Measurements from ENCODE around the gene SCG3. TPM values are rescaled to one million over a fixed set of nuclear protein-coding genes. Genes with fewer than 3 reads are reported as not detected.

Gene SCG3
- total and polyA plus RNA-seq, 2 donors (not counting 1 experiment from before 2014, with no cell fraction given) = not detected

- H3K4me1 Mint-ChIP-seq = peaks cover 11% of the 10 kb centered on the region
- Histone ChIP-seq H3K27me3 (replicated peaks in 1 of 4; ENCODE audit: control extremely low read depth in 1 of 4, control insufficient read depth in 3 of 4, insufficient read depth in 4 of 4, low read length in 3 of 4) (no peaks in the 10 kb centered on the region), H3K4me3 (ENCODE audit: control extremely low read depth in 1 of 5, extremely low read depth in 1 of 5, insufficient read depth in 1 of 5, low read depth in 2 of 5, low read length in 4 of 5) (no peak overlapping the region), H3K79me2 (ENCODE audit: control insufficient read depth, insufficient read depth, low read length) (no peaks in the 10 kb centered on the region), H3K36me3 (replicated peaks in 1 of 2; ENCODE audit: control extremely low read depth in 1 of 2, control insufficient read depth in 1 of 2, extremely low read depth in 1 of 2, insufficient read depth in 2 of 2, low read length in 1 of 2) (no peaks in the 10 kb centered on the region), H3K4me2 (replicated peaks; ENCODE audit: low read depth, low read length, poor library complexity, severe bottlenecking) (no peak overlapping the region), H3K9ac (ENCODE audit: low read length) (no peak overlapping the region), H3K27ac (ENCODE audit: low read length in 2 of 2) (no peak overlapping the region), H2AFZ (ENCODE audit: insufficient read depth, low read depth, low read length, poor library complexity, severe bottlenecking) (no peak overlapping the region), H3K4me1 (ENCODE audit: control insufficient read depth in 2 of 2, insufficient read depth in 2 of 2, low read length in 2 of 2) (peaks cover 0 to 4% of the 10 kb centered on the region in 2 donors), H3K9me3 (ENCODE audit: control extremely low read depth in 1 of 3, control insufficient read depth in 2 of 3, insufficient read depth in 1 of 3, low read length in 2 of 3) (no peaks in the 10 kb centered on the region), H4K20me1 (ENCODE audit: control insufficient read depth, insufficient read depth, low read length, poor library complexity, severe bottlenecking) (no peaks in the 10 kb centered on the region)
- no peak overlapping the region for H3K4me3 Mint-ChIP-seq
- ChIA-PET POLR2A (no interaction called here), CTCF (interaction anchor here (0.5 to 1.5 kb wide), 2 partner anchors 61 to 68 kb away, joined by 3 to 6 read pairs; no protein-coding TSS in a partner anchor)
- intact Hi-C loops (cut with micrococcal nuclease) = no loop called here
- H3K9me3 Mint-ChIP-seq (ENCODE audit: insufficient read depth) = no peaks in the 10 kb centered on the region
- WGBS (ENCODE audit: insufficient coverage) = 100% methylated on average over 1 of the region's 1 CpG
- H3K27me3 Mint-ChIP-seq = no peaks in the 10 kb centered on the region
- H3K27ac Mint-ChIP-seq = no peak overlapping the region
- TF ChIP-seq EZH2 (IDR thresholded peaks at IDR 0.05; ENCODE audit: borderline replicate concordance, insufficient read depth, low read depth, low read length, poor library complexity, severe bottlenecking) (no peak), CTCF (IDR thresholded peaks at IDR 0.05) (no peak)
- DNase-seq (no peak), ATAC-seq (ENCODE audit: low read depth) (no peak)
These were observed 33.6 kb downstream of the SCG3 start for GRCh38 chr15:51714911-51715310.

- peak overlapping the region; percentile 59 for H3K27ac Mint-ChIP-seq
- peaks cover 23% of the 10 kb centered on the region for H3K4me1 Mint-ChIP-seq
- no peak overlapping the region for H3K4me2 ChIP-seq (replicated peaks; ENCODE audit: low read depth, low read length, poor library complexity, severe bottlenecking)
- no peaks in the 10 kb centered on the region for H3K9me3 ChIP-seq (ENCODE audit: control extremely low read depth in 1 of 3, control insufficient read depth in 2 of 3, insufficient read depth in 1 of 3, low read length in 2 of 3)
- no peak overlapping the region for H3K9ac ChIP-seq (ENCODE audit: low read length)
- H3K27me3 Mint-ChIP-seq = no peaks in the 10 kb centered on the region
- H3K27ac ChIP-seq (ENCODE audit: low read length in 2 of 2) = peak overlapping the region in 1 of 2 donors; percentile 26
- no peaks in the 10 kb centered on the region for H4K20me1 ChIP-seq (ENCODE audit: control insufficient read depth, insufficient read depth, low read length, poor library complexity, severe bottlenecking)
- TF ChIP-seq CTCF (IDR thresholded peaks at IDR 0.05) (no peak), EZH2 (IDR thresholded peaks at IDR 0.05; ENCODE audit: borderline replicate concordance, insufficient read depth, low read depth, low read length, poor library complexity, severe bottlenecking) (no peak)
- H3K36me3 ChIP-seq (replicated peaks in 1 of 2; ENCODE audit: control extremely low read depth in 1 of 2, control insufficient read depth in 1 of 2, extremely low read depth in 1 of 2, insufficient read depth in 2 of 2, low read length in 1 of 2) = peaks cover 8 to 20% of the 10 kb centered on the region in 2 experiments
- no peak overlapping the region for H3K4me3 Mint-ChIP-seq
- intact Hi-C loops (cut with micrococcal nuclease) = no loop called here
- DNase-seq (no peak), ATAC-seq (ENCODE audit: low read depth) (no peak)
- H3K9me3 Mint-ChIP-seq (ENCODE audit: insufficient read depth) = no peaks in the 10 kb centered on the region
- no peak overlapping the region for H2AFZ ChIP-seq (ENCODE audit: insufficient read depth, low read depth, low read length, poor library complexity, severe bottlenecking)
- H3K4me3 ChIP-seq (ENCODE audit: control extremely low read depth in 1 of 5, extremely low read depth in 1 of 5, insufficient read depth in 1 of 5, low read depth in 2 of 5, low read length in 4 of 5) = no peak overlapping the region
- peaks cover 0 to 4% of the 10 kb centered on the region in 2 donors for H3K4me1 ChIP-seq (ENCODE audit: control insufficient read depth in 2 of 2, insufficient read depth in 2 of 2, low read length in 2 of 2)
- POLR2A ChIA-PET = no interaction called here
- CTCF ChIA-PET = no interaction called here
- WGBS (ENCODE audit: insufficient coverage) = 78% methylated on average over 1 of the region's 4 CpGs
- H3K79me2 ChIP-seq (ENCODE audit: control insufficient read depth, insufficient read depth, low read length) = peaks cover 13% of the 10 kb centered on the region
- H3K27me3 ChIP-seq (replicated peaks in 1 of 4; ENCODE audit: control extremely low read depth in 1 of 4, control insufficient read depth in 3 of 4, insufficient read depth in 4 of 4, low read length in 3 of 4) = no peaks in the 10 kb centered on the region
These were observed 36.9 kb downstream of the SCG3 start for GRCh38 chr15:51718219-51718618.
